Stimulated activated CD8-positive, alpha-beta memory T cell treated with anti-CD3 and anti-CD28 coated beads, Interleukin-15, amount 100 ng/mL, for 4 hours (primary cell): Measurements from ENCODE around the gene RAPGEF5.
"Not testable (repeated sequence)": the region's sequence is repeated elsewhere in the genome, so short reads cannot be mapped to it uniquely, and the experiment has no call there.

Experiments
- DNase-seq, 2 donors: peaks; one replicate each; pipeline ENCODE4 v3.0.0-alpha.2; 2020; ENCODE audit warnings: low read depth in 2 of 2

Gene RAPGEF5

GRCh38 chr7:22123139-22123538 is 233.8 kb downstream of the RAPGEF5 start:
- no peak for DNase-seq

- DNase-seq: no peak
These were observed 235.1 kb downstream of the RAPGEF5 start for GRCh38 chr7:22121702-22122474.

GRCh38 chr7:22120391-22121053 is 236.4 kb downstream of the RAPGEF5 start:
- no peak for DNase-seq

GRCh38 chr7:22117222-22117621 is 239.7 kb downstream of the RAPGEF5 start:
- no peak for DNase-seq

DNA sequence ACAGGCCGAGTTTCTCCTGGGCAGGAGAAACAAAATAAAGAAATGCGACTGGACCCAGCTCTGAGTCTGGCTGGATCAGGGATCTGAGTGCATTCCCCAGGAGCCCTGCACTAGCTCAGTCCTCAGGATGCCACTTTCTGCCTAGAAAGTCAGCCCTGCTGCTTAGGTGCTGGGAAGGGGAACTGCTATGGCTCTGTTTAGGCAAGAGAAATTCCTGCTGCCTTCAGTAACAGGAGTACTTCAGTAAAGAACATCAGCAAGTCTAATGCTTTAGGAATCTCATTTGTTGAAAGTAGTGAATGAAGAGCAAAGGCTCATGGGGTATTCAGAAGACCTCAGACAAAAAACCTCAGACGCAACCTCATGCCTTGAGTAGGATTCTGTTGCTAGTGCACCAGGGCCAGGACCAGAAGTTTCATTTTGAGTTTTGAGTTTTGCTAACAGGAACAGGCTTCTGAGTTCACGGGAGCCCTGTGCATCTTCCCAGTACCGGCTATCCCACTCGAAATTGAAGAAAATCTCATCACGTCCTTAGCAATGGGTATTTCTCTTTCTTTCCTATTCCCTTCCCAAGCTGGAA is 240.4 kb downstream of the RAPGEF5 start:
- DNase-seq: no peak

GRCh38 chr7:22115689-22116088 is 241.3 kb downstream of the RAPGEF5 start:
- no peak for DNase-seq

DNA sequence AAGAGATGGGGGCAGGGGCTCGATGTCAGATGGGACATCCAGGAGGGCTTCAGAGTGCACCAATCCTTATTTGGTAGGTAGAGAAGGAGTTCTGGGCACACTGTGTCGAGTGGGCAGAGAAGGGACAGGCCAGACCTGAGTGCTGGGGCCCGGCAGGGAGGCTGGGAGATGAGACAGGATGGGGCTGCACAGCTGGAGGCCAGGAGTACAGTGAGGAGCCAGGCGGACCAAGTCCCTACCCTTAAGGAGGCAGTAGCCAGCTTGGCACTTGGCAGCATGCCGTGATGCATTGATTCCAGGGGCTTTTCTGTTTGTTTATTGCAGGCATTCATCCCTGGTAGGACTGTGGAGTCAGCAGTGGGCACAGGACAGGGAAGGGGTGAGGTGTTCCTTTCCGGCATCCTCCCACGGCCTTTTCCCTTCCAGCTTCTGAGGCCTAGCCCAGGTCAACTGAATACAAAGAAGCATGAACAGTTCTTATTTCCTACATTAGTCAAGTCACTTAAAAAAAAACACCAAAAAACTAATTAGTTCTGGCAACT is 242.4 kb downstream of the RAPGEF5 start:
- no peak for DNase-seq

- DNase-seq: no peak
These were observed 243.9 kb downstream of the RAPGEF5 start for GRCh38 chr7:22113041-22113440.

DNA sequence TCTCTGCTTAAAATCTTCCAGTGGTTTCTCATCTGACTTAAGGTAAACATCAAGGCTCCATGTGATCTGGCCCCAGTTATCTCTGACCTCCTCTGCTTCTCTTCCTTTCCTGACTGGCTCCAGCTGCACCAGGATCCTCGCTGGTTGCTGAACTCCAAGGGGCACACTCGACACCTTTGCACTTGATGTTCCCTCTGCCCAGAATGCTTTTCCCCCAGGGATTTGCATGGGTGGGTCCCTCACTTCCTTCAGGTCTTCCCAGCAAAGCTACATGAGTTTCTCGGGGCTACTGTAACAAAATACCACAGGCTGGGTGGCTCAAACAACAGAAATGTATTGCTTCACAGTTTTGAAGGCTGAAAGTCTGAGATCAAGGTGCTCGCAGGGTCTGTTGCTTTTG is 245.3 kb downstream of the RAPGEF5 start:
- DNase-seq: no peak

DNA sequence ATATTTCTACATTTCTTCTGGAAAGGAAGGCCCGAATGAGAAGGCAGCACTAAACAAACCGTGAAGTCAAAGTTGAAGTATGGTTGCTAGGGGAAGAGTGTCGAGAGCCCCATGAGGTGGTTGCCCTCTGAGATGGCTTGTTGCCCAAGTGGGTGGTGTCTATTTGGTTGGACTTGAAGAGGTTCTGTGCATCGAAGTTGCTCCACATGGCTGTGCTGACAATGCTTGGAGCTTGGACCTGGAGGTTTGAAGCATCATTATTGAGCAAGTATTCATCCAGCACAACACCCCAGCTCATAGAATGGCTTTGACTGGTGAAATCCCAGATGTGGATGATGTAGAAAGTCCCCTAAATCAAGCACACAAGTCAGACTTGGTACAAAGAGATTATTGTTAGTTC is 246.1 kb downstream of the RAPGEF5 start:
- no peak for DNase-seq

- peak; percentile 7 to 24 for DNase-seq
These were observed 246.6 kb downstream of the RAPGEF5 start for GRCh38 chr7:22110227-22110839.

DNA sequence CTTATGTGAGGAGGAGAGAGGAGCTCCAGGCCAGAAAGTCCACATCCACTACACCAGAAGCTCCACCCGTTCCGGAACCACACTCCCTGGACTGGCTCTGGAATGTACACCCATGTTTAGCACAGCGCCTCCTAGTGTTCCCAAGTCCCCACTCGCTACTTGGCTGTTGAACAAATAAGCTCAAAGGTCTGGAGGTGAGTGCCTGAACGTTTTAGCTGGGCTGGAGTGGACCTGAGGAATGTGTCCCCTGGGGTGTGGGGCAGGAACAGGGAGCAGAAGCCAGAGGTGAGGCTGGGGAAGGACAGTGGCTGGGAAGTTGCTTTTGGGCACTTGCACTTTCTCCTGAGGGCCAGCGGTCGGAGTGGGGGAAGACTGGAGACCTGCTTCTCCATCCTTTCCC is 247.2 kb downstream of the RAPGEF5 start:
- DNase-seq: no peak

DNA sequence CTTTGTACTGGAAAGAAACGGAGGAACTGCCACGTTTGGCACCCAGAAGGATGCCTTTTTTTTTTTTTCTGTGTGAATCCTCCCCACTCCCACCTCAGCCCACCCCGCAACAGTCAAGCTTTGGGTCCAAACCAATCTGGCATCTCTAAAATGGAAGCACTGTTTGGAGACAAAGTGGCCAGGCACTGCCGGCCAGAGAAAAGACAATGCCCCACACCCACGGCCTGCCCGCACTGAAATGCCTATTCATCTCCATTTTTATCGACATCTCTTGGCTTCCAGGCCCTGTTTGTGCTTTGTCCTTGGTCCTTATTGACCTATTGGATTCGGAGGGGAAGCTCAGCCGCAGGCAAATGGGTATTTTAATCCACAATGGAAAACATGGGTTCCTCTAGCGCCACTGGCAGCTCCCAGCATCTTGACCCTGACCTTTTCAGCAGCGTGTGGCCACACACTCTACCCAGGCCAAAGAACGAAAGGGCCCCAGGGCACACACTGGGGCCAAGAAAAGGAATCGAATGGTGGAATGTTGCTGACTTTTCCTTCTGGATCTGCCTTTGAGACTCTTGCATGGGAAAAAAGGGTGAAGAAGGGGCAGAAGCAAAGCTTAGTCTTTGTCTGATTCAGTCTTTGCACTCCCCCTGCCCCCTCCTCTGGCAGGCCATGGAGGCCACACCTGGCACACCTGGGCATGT is 248.7 kb downstream of the RAPGEF5 start:
- no peak for DNase-seq

DNA sequence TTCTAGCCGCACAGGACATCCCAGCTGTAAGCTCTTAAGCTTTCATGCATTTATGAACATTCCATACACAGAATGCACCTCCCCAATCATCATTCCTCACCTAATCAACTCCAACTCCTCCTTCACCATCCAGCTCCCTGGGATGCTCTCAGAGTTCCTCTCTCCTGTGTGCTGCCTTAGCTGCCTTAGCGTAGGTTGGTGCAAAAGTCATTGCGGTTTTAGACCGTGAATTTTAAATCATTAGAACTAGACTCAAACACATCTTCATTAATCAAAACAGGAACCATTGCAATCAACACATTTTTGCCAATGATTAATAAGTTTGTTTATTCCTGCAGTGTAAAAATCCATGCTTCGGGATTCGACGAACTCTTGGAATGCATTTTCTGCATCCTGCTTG is 251.4 kb downstream of the RAPGEF5 start:
- DNase-seq: no peak

DNA sequence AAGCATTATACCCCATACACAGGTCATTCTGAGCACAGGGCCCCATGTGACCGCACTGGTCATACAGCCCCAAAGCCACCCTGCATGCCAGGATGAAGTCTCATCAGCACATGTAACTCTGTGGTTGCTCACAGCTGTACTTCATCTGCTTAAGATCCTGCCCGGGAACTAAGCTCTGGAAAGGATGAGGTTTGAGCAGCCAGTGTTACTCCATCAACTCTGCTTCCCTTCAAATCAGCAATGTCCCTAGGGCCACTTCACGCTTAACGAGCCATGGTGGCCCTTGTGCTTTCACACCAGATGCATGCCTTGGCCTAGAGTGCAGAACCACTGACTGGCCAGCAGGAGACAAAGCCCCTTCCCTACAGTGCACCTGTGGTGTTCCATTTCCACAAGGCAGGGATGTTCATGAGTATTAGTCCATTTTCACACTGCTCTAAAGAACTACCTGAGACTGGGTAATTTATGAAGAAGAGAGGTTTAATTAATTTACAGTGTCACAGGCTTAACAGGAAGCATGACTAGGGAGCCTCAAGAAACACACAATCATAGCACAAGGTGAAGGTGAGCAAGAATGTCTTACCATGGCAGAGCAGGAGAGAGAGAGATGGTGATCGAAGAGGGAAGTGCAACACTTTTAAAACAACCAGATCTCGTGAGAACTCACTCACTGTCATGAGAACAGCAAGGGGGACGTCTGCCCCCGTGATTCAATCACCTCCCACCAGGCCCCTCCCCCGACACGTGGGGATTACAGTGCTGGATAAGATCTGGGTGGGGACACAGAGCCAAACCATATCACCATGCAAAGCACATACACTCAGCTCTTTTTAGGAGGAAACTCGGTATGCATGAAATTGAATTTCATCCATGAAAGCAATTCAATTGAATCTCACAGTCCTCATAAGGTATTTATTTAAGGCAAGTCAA is 262.3 kb downstream of the RAPGEF5 start:
- no peak for DNase-seq

- no peak for DNase-seq
These were observed 263.0 kb downstream of the RAPGEF5 start for GRCh38 chr7:22093936-22094335.

- no peak for DNase-seq
These were observed 264.0 kb downstream of the RAPGEF5 start for GRCh38 chr7:22093001-22093400.

DNA sequence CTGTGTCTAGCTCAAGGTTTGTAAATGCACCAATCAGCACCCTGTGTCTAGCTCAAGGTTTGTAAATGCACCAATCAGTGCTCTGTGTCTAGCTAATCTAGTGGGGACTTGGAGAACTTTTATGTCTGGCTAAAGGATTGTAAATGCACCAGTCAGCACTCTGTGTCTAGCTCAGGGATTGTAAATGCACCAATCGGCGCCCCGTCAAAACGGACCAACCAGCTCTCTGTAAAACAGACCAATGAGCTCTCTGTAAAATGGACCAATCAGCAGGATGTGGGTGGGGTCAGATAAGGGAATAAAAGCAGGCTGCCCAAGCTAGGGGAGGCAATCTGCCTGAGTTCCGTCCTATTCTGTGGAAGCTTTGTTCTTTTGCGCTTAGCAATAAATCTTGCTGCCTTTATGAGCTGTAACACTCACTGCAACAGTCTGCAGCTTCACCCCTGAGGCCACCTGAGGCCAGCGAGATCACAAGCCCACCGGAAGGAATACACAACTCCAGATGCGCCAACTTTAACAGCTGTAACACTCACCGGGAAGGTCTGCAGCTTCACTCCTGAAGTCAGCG is 265.9 kb downstream of the RAPGEF5 start:
- not testable (repeated sequence) for DNase-seq

DNA sequence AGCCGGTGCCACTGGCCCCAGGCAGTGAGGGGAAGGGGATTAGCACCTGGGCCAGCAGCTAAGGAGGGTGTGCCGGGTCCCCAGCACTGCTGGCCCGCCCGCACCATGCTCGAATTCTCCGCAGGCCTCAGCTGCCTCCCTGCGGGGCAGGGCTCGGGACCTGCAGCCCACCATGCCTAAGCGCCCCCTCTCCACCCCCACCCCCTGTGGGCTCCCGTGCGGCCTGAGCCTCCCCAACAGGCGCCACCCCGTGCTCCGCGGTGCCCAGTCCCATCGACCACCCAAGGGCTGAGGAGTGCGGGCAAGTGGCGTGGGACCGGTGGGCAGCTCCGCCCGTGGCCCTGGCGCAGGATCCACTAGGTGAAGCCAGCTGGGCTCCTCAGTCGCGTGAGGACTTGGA is 266.4 kb downstream of the RAPGEF5 start:
- no peak for DNase-seq

- DNase-seq: no peak
These were observed 266.8 kb downstream of the RAPGEF5 start for GRCh38 chr7:22090107-22090506.
